ENCODE data around the gene SFMBT1. TPM values are rescaled to one million over a fixed set of nuclear protein-coding genes. Genes with fewer than 3 reads are reported as not detected.

SFMBT1 gene
- total and polyA plus RNA-seq, 11 donors: 3.4 to 18.8 (median 14.3) TPM

DNA sequence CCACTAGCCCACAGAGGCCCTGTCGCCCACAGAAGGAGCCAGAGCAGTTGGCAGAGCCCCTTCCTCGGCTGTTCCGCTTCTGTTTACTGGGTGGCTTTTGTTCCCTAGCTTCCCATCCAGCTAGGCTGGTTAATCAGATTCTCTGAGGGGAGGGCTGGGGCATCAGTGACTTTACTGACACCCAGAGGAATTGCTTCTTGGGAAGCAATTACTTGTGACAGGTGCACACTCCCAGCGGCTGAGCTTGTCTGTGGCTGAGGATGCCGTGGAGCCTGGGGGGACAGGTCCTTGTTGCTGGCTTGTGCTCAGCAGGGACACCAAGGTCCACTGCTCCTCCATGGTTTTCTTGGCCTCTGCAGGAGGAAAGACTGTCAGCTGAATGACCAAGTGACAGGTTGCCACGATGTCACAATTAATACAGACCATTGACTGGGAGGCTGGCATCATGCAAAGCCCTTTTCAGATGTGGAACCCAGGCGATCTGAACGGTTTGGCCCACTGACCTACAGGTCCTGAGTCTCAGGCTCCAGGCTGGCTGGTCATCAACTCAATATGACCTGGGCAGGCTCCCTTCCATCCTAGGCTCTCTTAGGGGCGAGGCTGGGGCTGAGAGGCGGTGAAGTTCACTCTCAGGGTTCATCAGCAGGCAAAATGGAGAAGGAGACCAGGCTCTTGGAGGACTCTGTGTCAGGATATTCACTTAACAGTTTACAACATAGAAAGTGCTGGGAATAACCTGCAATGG is 31.8 kb upstream of the SFMBT1 start:
- ATAC-seq (no peak), DNase-seq (no peak)
- no peaks in the 10 kb centered on the region for H3K27me3 ChIP-seq
- 91 to 99% (median 93%) methylated on average over 8 to 10 of the region's 10 CpGs for WGBS, 4 donors
- intact Hi-C loops (cut with DNase I): loop anchor here in 3 of 10 donors (5.0 to 10.0 kb wide), 5 partner anchors 143 to 335 kb away; partner anchors contain the start of genes ITIH1 (in 1 of the 3) and NEK4 (in 1 of the 3)
- no peaks in the 10 kb centered on the region for H3K9me3 ChIP-seq
- H3K36me3 ChIP-seq: no peaks in the 10 kb centered on the region
- TF ChIP-seq POLR2A (IDR thresholded peaks at IDR 0.05): no peak
- TF ChIP-seq, protein P1, sequence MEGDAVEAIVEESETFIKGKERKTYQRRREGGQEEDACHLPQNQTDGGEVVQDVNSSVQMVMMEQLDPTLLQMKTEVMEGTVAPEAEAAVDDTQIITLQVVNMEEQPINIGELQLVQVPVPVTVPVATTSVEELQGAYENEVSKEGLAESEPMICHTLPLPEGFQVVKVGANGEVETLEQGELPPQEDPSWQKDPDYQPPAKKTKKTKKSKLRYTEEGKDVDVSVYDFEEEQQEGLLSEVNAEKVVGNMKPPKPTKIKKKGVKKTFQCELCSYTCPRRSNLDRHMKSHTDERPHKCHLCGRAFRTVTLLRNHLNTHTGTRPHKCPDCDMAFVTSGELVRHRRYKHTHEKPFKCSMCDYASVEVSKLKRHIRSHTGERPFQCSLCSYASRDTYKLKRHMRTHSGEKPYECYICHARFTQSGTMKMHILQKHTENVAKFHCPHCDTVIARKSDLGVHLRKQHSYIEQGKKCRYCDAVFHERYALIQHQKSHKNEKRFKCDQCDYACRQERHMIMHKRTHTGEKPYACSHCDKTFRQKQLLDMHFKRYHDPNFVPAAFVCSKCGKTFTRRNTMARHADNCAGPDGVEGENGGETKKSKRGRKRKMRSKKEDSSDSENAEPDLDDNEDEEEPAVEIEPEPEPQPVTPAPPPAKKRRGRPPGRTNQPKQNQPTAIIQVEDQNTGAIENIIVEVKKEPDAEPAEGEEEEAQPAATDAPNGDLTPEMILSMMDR (IDR thresholded peaks at IDR 0.05): no peak
- no peak overlapping the region for H3K27ac ChIP-seq
- no peak overlapping the region for H3K4me3 ChIP-seq
- H3K4me1 ChIP-seq: peaks cover 0 to 9% (median 3%) of the 10 kb centered on the region in 12 donors

DNA sequence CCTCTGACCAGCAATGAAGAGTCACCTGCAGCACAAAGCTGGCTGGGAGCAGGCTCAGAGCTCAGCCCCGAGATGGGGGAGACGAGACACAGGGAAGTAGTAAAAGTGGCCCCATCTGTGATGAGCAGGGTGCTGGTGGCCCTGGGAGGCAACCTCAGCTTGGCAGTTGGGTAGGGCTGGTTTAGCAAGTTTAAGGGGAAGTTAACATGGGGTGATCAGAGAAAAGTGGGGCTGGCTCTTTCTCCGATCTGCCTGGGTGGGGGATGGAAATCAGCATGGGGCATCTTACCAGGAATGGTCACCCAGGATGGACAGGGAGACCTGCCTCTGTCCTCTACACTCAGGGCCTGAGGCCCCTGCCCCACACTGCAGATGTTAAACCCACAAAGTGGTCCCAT is 29.9 kb upstream of the SFMBT1 start:
- no peak overlapping the region for H3K27ac ChIP-seq
- H3K27me3 ChIP-seq: no peaks in the 10 kb centered on the region
- no peak for TF ChIP-seq POLR2A (IDR thresholded peaks at IDR 0.05)
- 81 to 92% (median 86%) methylated on average over 3 of the region's 3 CpGs for WGBS, 4 donors
- peaks cover 0 to 19% (median 12%) of the 10 kb centered on the region in 12 donors for H3K4me1 ChIP-seq
- H3K36me3 ChIP-seq: no peaks in the 10 kb centered on the region
- H3K4me3 ChIP-seq: no peak overlapping the region
- ATAC-seq (no peak), DNase-seq (no peak)
- intact Hi-C loops (cut with DNase I): loop anchor here in 3 of 10 donors (5.0 to 10.0 kb wide), 5 partner anchors 141 to 333 kb away; partner anchors contain the start of genes ITIH1 (in 1 of the 3) and NEK4 (in 1 of the 3)
- no peaks in the 10 kb centered on the region for H3K9me3 ChIP-seq

- H3K9me3 ChIP-seq: no peaks in the 10 kb centered on the region
- ATAC-seq: no peak
- no peak for DNase-seq
- no peak overlapping the region for H3K4me3 ChIP-seq
- no peaks in the 10 kb centered on the region for H3K27me3 ChIP-seq
- no peak for TF ChIP-seq POLR2A (IDR thresholded peaks at IDR 0.05)
- TF ChIP-seq, protein P1 (IDR thresholded peaks at IDR 0.05): no peak
- intact Hi-C loops (cut with DNase I): loop anchor here (5.0 to 10.0 kb wide), 11 partner anchors 133 to 333 kb away; partner anchors contain the start of genes ITIH1 (in 1 of the 10) and NEK4 (in 1 of the 10)
- no peak overlapping the region for H3K27ac ChIP-seq
- WGBS, 4 donors: 79 to 86% (median 81%) methylated on average over 8 to 9 of the region's 9 CpGs
- no peaks in the 10 kb centered on the region for H3K36me3 ChIP-seq
- peaks cover 0 to 19% (median 12%) of the 10 kb centered on the region in 12 donors for H3K4me1 ChIP-seq
These were observed 29.2 kb upstream of the SFMBT1 start for GRCh38 chr3:53074761-53075742.

DNA sequence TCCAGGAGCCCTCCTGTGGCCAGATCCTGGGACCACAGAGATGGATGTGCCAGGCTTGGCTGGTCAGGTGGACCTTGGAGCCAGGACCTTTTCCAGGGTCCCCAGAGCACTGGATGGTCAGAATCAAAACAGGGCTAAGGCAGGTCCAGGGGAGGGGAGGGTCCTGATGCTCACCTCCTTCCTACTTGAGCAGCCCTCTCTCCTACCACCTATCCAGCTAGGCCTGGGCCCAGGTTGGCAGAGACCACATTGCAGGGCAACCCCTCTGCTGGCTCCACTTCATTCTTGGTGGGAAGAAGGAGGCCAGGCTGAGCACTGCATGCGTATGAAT is 28.5 kb upstream of the SFMBT1 start:
- 98 to 100% (median 99%) methylated on average over 1 of the region's 1 CpG for WGBS, 4 donors
- intact Hi-C loops (cut with DNase I): loop anchor here (5.0 to 10.0 kb wide), 11 partner anchors 132 to 332 kb away; partner anchors contain the start of genes ITIH1 (in 1 of the 10) and NEK4 (in 1 of the 10)
- no peak overlapping the region for H3K4me3 ChIP-seq

More for the DNA sequence above, 28.5 kb upstream of the SFMBT1 start:
- TF ChIP-seq, protein P1 (IDR thresholded peaks at IDR 0.05): no peak
- TF ChIP-seq POLR2A (IDR thresholded peaks at IDR 0.05): no peak
- no peaks in the 10 kb centered on the region for H3K9me3 ChIP-seq
- H3K27ac ChIP-seq: no peak overlapping the region
- no peak for DNase-seq
- H3K27me3 ChIP-seq: no peaks in the 10 kb centered on the region
- H3K4me1 ChIP-seq: peaks cover 0 to 19% (median 12%) of the 10 kb centered on the region in 12 donors
- ATAC-seq: no peak
- no peaks in the 10 kb centered on the region for H3K36me3 ChIP-seq

Data from heart left ventricle (tissue), 16 donors.